ENCODE measurements around the gene DSG2. TPM values are rescaled to one million over a fixed set of nuclear protein-coding genes. Genes with fewer than 3 reads are reported as not detected.

The DSG2 gene
- total and polyA plus RNA-seq, 9 donors = 13.7 to 43.7 (median 21.9) TPM

GRCh38 chr18:31565345-31565744, 67.4 kb downstream of the DSG2 start:
- TF ChIP-seq, protein P1, sequence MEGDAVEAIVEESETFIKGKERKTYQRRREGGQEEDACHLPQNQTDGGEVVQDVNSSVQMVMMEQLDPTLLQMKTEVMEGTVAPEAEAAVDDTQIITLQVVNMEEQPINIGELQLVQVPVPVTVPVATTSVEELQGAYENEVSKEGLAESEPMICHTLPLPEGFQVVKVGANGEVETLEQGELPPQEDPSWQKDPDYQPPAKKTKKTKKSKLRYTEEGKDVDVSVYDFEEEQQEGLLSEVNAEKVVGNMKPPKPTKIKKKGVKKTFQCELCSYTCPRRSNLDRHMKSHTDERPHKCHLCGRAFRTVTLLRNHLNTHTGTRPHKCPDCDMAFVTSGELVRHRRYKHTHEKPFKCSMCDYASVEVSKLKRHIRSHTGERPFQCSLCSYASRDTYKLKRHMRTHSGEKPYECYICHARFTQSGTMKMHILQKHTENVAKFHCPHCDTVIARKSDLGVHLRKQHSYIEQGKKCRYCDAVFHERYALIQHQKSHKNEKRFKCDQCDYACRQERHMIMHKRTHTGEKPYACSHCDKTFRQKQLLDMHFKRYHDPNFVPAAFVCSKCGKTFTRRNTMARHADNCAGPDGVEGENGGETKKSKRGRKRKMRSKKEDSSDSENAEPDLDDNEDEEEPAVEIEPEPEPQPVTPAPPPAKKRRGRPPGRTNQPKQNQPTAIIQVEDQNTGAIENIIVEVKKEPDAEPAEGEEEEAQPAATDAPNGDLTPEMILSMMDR (IDR thresholded peaks at IDR 0.05) = no peak
- TF ChIP-seq EP300 (IDR thresholded peaks at IDR 0.05) (no peak), POLR2A (IDR thresholded peaks at IDR 0.05) (no peak)
- no peak overlapping the region for H3K27ac ChIP-seq
- no peaks in the 10 kb centered on the region for H3K9me3 ChIP-seq
- no peaks in the 10 kb centered on the region for H3K36me3 ChIP-seq
- WGBS, 3 donors = 72 to 78% (median 77%) methylated on average over 2 of the region's 2 CpGs
- intact Hi-C loops (cut with DNase I) = no loop called here
- H3K4me3 ChIP-seq = no peak overlapping the region
- DNase-seq = no peak
- no peaks in the 10 kb centered on the region for H3K27me3 ChIP-seq
- no peaks in the 10 kb centered on the region for H3K4me1 ChIP-seq (ENCODE audit: insufficient read depth)

- Histone ChIP-seq H3K9me3 (no peaks in the 10 kb centered on the region), H3K27me3 (no peaks in the 10 kb centered on the region), H3K27ac (no peak overlapping the region), H3K4me3 (no peak overlapping the region), H3K36me3 (no peaks in the 10 kb centered on the region), H3K4me1 (ENCODE audit: insufficient read depth) (no peaks in the 10 kb centered on the region)
- no peak for DNase-seq
- WGBS, 3 donors = 76 to 79% (median 79%) methylated on average over 10 of the region's 10 CpGs
- intact Hi-C loops (cut with DNase I) = no loop called here
- TF ChIP-seq EP300 (IDR thresholded peaks at IDR 0.05) = no peak
- TF ChIP-seq, protein P1 (IDR thresholded peaks at IDR 0.05) = no peak
- no peak for TF ChIP-seq POLR2A (IDR thresholded peaks at IDR 0.05)
Observed at GRCh38 chr18:31565782-31566512, 68.0 kb downstream of the DSG2 start.

GRCh38 chr18:31566576-31567306, 68.8 kb downstream of the DSG2 start:
- H3K36me3 ChIP-seq = no peaks in the 10 kb centered on the region
- TF ChIP-seq, protein P1 (IDR thresholded peaks at IDR 0.05) = no peak
- intact Hi-C loops (cut with DNase I) = no loop called here
- H3K4me3 ChIP-seq = no peak overlapping the region
- DNase-seq = no peak
- no peaks in the 10 kb centered on the region for H3K9me3 ChIP-seq
- H3K27ac ChIP-seq = no peak overlapping the region
- H3K4me1 ChIP-seq (ENCODE audit: insufficient read depth) = no peaks in the 10 kb centered on the region
- 55 to 68% (median 58%) methylated on average over 4 of the region's 4 CpGs for WGBS, 3 donors
- H3K27me3 ChIP-seq = no peaks in the 10 kb centered on the region

- Histone ChIP-seq H3K9me3 (no peaks in the 10 kb centered on the region), H3K4me3 (no peak overlapping the region), H3K36me3 (no peaks in the 10 kb centered on the region), H3K27me3 (no peaks in the 10 kb centered on the region), H3K4me1 (ENCODE audit: insufficient read depth) (no peaks in the 10 kb centered on the region), H3K27ac (no peak overlapping the region)
- no peak for DNase-seq
- 81 to 87% (median 84%) methylated on average over 9 of the region's 9 CpGs for WGBS, 3 donors
- TF ChIP-seq EP300 (IDR thresholded peaks at IDR 0.05) (no peak), POLR2A (IDR thresholded peaks at IDR 0.05) (no peak)
- TF ChIP-seq, protein P1 (IDR thresholded peaks at IDR 0.05) = no peak
- intact Hi-C loops (cut with DNase I) = no loop called here
Observed at GRCh38 chr18:31572368-31572767, 74.4 kb downstream of the DSG2 start.

All from ovary (tissue), 9 donors.